ENCODE data around the gene MTPN. TPM values are rescaled to one million over a fixed set of nuclear protein-coding genes. Genes with fewer than 3 reads are reported as not detected.

The MTPN gene
- total RNA-seq, 1 donor from 2014 or later = 128 TPM

DNA sequence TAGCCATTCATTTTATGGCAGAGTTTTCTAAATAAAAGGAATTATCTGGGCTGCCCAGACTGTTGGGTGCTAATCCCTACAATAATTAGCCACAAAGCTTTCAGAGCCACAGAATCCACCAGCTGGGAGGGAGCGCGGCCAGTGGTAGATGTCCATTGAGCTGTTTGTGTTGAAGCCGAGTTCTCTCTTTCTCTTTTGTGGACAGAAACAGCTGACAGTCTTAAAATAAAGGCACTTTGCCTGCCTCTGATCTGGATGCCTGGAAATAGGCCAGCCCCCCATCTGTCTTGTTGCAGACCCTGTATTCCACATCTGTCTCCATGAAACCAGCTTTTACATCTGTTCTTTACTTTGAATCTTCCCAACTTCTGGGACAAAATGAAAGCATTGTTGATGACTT, 66.1 kb downstream of the MTPN start:
- no peak for DNase-seq (ENCODE audit: low read depth)
- Histone ChIP-seq H3K4me3 (ENCODE audit: low read depth, low read length) (no peak overlapping the region), H3K27me3 (ENCODE audit: control insufficient read depth, insufficient read depth, low read length) (no peaks in the 10 kb centered on the region), H3K36me3 (ENCODE audit: control insufficient read depth, insufficient read depth, low read length) (no peaks in the 10 kb centered on the region)
- TF ChIP-seq, protein P1, sequence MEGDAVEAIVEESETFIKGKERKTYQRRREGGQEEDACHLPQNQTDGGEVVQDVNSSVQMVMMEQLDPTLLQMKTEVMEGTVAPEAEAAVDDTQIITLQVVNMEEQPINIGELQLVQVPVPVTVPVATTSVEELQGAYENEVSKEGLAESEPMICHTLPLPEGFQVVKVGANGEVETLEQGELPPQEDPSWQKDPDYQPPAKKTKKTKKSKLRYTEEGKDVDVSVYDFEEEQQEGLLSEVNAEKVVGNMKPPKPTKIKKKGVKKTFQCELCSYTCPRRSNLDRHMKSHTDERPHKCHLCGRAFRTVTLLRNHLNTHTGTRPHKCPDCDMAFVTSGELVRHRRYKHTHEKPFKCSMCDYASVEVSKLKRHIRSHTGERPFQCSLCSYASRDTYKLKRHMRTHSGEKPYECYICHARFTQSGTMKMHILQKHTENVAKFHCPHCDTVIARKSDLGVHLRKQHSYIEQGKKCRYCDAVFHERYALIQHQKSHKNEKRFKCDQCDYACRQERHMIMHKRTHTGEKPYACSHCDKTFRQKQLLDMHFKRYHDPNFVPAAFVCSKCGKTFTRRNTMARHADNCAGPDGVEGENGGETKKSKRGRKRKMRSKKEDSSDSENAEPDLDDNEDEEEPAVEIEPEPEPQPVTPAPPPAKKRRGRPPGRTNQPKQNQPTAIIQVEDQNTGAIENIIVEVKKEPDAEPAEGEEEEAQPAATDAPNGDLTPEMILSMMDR (IDR thresholded peaks at IDR 0.05; ENCODE audit: insufficient read depth, low read length, poor library complexity, severe bottlenecking) = no peak

DNA sequence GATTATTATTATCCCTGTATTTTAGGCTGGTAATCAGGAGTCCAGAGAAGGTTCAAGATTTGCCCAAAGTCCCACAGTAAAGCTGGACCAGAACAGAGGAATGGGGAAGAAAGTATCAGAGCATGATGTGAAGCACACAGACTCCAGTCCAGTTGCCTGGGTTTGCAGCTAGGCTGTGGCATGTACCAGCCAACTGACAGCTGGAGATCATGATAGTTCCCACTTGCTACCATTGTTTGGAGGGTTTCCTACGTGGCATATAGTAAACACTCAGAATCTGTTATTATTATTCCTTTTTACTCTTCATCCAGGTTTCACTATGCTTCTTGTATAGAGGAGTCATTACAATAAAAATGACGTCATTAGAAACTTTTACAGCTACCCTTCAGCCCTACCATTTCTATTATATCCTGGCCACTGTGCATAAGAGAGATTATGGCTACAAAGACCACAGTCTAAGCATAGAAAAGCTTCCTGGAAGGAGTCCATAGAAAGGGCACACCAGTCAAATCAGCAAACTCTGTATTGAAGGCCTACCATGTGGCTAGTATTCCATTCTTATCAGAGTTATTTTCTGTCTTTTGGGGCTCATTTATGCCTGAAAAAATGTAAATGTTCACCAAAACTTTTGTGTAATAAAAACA, 66.6 kb downstream of the MTPN start:
- H3K4me3 ChIP-seq (ENCODE audit: low read depth, low read length) = no peak overlapping the region
- DNase-seq (ENCODE audit: low read depth) = no peak
- no peaks in the 10 kb centered on the region for H3K36me3 ChIP-seq (ENCODE audit: control insufficient read depth, insufficient read depth, low read length)
- TF ChIP-seq, protein P1 (IDR thresholded peaks at IDR 0.05; ENCODE audit: insufficient read depth, low read length, poor library complexity, severe bottlenecking) = no peak
- no peaks in the 10 kb centered on the region for H3K27me3 ChIP-seq (ENCODE audit: control insufficient read depth, insufficient read depth, low read length)

DNA sequence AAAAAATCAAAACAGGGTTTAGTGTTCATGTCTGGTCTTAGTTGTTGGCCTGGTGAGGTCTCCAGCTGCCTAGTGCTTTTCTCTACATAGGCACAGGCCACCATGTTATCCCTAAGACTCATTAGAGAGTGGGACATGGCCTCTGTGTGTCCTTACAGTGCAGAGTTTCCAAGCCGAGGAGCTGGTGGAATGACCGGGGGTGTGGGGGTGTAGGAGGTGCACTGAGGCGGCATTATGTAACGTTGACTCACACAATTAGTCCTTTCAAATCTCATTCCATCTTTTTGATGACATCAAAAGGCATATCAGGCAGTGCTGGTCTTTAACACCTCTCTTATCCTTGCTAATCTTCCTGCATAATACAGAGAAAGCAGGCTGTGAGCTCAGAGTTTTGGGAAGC, 71.3 kb downstream of the MTPN start:
- TF ChIP-seq, protein P1 (IDR thresholded peaks at IDR 0.05; ENCODE audit: insufficient read depth, low read length, poor library complexity, severe bottlenecking) = no peak
- no peaks in the 10 kb centered on the region for H3K36me3 ChIP-seq (ENCODE audit: control insufficient read depth, insufficient read depth, low read length)
- H3K27me3 ChIP-seq (ENCODE audit: control insufficient read depth, insufficient read depth, low read length) = no peaks in the 10 kb centered on the region
- no peak for DNase-seq (ENCODE audit: low read depth)
- H3K4me3 ChIP-seq (ENCODE audit: low read depth, low read length) = no peak overlapping the region

DNA sequence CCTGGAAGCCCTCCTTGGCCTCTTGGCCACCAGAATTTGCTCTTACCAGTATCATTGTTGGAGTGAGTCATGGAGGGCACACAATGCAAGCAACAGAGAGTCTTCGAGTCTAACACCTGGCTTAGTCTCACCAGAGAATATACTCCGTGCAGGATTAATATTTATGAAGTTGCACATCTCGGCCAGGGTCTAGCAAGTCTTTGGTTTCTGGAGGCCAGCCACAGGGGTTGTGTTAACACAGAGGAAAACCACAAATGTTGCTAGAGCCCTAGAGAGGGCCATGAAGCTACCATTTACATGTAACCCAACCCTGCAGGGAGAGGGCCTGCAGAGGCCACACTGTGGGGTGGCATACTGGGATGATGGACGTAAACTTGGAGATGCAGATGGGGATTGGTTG, 71.8 kb downstream of the MTPN start:
- H3K4me3 ChIP-seq (ENCODE audit: low read depth, low read length) = no peak overlapping the region
- no peaks in the 10 kb centered on the region for H3K27me3 ChIP-seq (ENCODE audit: control insufficient read depth, insufficient read depth, low read length)
- TF ChIP-seq, protein P1 (IDR thresholded peaks at IDR 0.05; ENCODE audit: insufficient read depth, low read length, poor library complexity, severe bottlenecking) = no peak
- H3K36me3 ChIP-seq (ENCODE audit: control insufficient read depth, insufficient read depth, low read length) = no peaks in the 10 kb centered on the region
- no peak for DNase-seq (ENCODE audit: low read depth)

DNA sequence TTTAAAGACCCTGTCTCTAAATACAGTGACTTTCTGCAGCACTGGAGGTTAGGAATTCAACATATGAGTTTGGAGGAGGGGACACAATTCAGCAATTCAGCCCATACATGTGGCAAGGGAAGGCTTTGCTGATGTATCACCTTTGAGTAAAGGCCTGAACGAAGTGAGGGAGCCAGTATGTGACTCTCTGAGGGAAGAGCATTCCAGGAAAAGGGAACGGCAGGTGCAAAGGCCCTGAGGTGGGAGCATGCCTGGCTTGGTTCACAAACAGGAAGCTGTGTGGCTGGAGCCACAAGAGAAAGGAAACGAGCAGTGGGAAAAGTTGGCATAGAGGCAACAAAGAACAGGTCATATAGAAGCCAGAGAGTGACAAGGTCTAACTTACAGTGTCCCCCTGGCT, 72.9 kb downstream of the MTPN start:
- Histone ChIP-seq H3K4me3 (ENCODE audit: low read depth, low read length) (no peak overlapping the region), H3K27me3 (ENCODE audit: control insufficient read depth, insufficient read depth, low read length) (no peaks in the 10 kb centered on the region), H3K36me3 (ENCODE audit: control insufficient read depth, insufficient read depth, low read length) (no peaks in the 10 kb centered on the region)
- DNase-seq (ENCODE audit: low read depth) = no peak
- TF ChIP-seq, protein P1 (IDR thresholded peaks at IDR 0.05; ENCODE audit: insufficient read depth, low read length, poor library complexity, severe bottlenecking) = no peak

Data from kidney epithelial cell (primary cell).